ENCODE results near the gene RCAN2. TPM values are rescaled to one million over a fixed set of nuclear protein-coding genes. Genes with fewer than 3 reads are reported as not detected.

The RCAN2 gene
- total and polyA plus RNA-seq, 2 donors = 2.0 to 5.9 TPM

- no peak overlapping the region for H3K4me3 ChIP-seq (ENCODE audit: low read length in 2 of 2)
- no peaks in the 10 kb centered on the region for H3K36me3 ChIP-seq (ENCODE audit: control insufficient read depth in 2 of 2, insufficient read depth in 2 of 2, low read length in 1 of 2)
- DNase-seq (ENCODE audit: low read depth in 6 of 9, low spot score in 9 of 9) = no peak
- H3K27ac ChIP-seq (ENCODE audit: low read depth in 1 of 2, low read length in 1 of 2) = no peak overlapping the region
- WGBS = 97% methylated on average over 29 of the region's 29 CpGs
- H3K4me1 ChIP-seq (ENCODE audit: control insufficient read depth in 2 of 2, insufficient read depth in 2 of 2, low read length in 2 of 2) = no peaks in the 10 kb centered on the region
- no peaks in the 10 kb centered on the region for H3K27me3 ChIP-seq (ENCODE audit: control insufficient read depth in 2 of 2, insufficient read depth in 1 of 2, low read length in 1 of 2)
- no peaks in the 10 kb centered on the region for H3K9me3 ChIP-seq (ENCODE audit: control insufficient read depth in 2 of 2, insufficient read depth in 1 of 2, low read length in 1 of 2)
Measured at GRCh38 chr6:46204880-46205650, 286.2 kb downstream of the RCAN2 start.

GRCh38 chr6:46203391-46204177 is 287.7 kb downstream of the RCAN2 start:
- WGBS = over 99% methylated on average over 2 of the region's 2 CpGs
- no peaks in the 10 kb centered on the region for H3K27me3 ChIP-seq (ENCODE audit: control insufficient read depth in 2 of 2, insufficient read depth in 1 of 2, low read length in 1 of 2)
- no peaks in the 10 kb centered on the region for H3K4me1 ChIP-seq (ENCODE audit: control insufficient read depth in 2 of 2, insufficient read depth in 2 of 2, low read length in 2 of 2)
- no peak overlapping the region for H3K27ac ChIP-seq (ENCODE audit: low read depth in 1 of 2, low read length in 1 of 2)
- no peaks in the 10 kb centered on the region for H3K36me3 ChIP-seq (ENCODE audit: control insufficient read depth in 2 of 2, insufficient read depth in 2 of 2, low read length in 1 of 2)
- DNase-seq (ENCODE audit: low read depth in 6 of 9, low spot score in 9 of 9) = no peak
- H3K9me3 ChIP-seq (ENCODE audit: control insufficient read depth in 2 of 2, insufficient read depth in 1 of 2, low read length in 1 of 2) = no peaks in the 10 kb centered on the region
- H3K4me3 ChIP-seq (ENCODE audit: low read length in 2 of 2) = no peak overlapping the region

- 94% methylated on average over 4 of the region's 4 CpGs for WGBS
- no peaks in the 10 kb centered on the region for H3K9me3 ChIP-seq (ENCODE audit: control insufficient read depth in 2 of 2, insufficient read depth in 1 of 2, low read length in 1 of 2)
- DNase-seq (ENCODE audit: low read depth in 6 of 9, low spot score in 9 of 9) = no peak
- H3K27me3 ChIP-seq (ENCODE audit: control insufficient read depth in 2 of 2, insufficient read depth in 1 of 2, low read length in 1 of 2) = no peaks in the 10 kb centered on the region
- H3K27ac ChIP-seq (ENCODE audit: low read depth in 1 of 2, low read length in 1 of 2) = no peak overlapping the region
- H3K4me1 ChIP-seq (ENCODE audit: control insufficient read depth in 2 of 2, insufficient read depth in 2 of 2, low read length in 2 of 2) = no peaks in the 10 kb centered on the region
- no peaks in the 10 kb centered on the region for H3K36me3 ChIP-seq (ENCODE audit: control insufficient read depth in 2 of 2, insufficient read depth in 2 of 2, low read length in 1 of 2)
- no peak overlapping the region for H3K4me3 ChIP-seq (ENCODE audit: low read length in 2 of 2)
Measured at GRCh38 chr6:46201702-46202101, 289.5 kb downstream of the RCAN2 start.

GRCh38 chr6:46199387-46199786 is 291.9 kb downstream of the RCAN2 start:
- H3K4me1 ChIP-seq (ENCODE audit: control insufficient read depth in 2 of 2, insufficient read depth in 2 of 2, low read length in 2 of 2) = no peaks in the 10 kb centered on the region
- H3K27me3 ChIP-seq (ENCODE audit: control insufficient read depth in 2 of 2, insufficient read depth in 1 of 2, low read length in 1 of 2) = no peaks in the 10 kb centered on the region
- DNase-seq (ENCODE audit: low read depth in 6 of 9, low spot score in 9 of 9) = no peak
- WGBS = 95% methylated on average over 5 of the region's 5 CpGs
- no peak overlapping the region for H3K4me3 ChIP-seq (ENCODE audit: low read length in 2 of 2)
- no peaks in the 10 kb centered on the region for H3K9me3 ChIP-seq (ENCODE audit: control insufficient read depth in 2 of 2, insufficient read depth in 1 of 2, low read length in 1 of 2)
- H3K36me3 ChIP-seq (ENCODE audit: control insufficient read depth in 2 of 2, insufficient read depth in 2 of 2, low read length in 1 of 2) = no peaks in the 10 kb centered on the region
- no peak overlapping the region for H3K27ac ChIP-seq (ENCODE audit: low read depth in 1 of 2, low read length in 1 of 2)

- Histone ChIP-seq H3K9me3 (ENCODE audit: control insufficient read depth in 2 of 2, insufficient read depth in 1 of 2, low read length in 1 of 2) (no peaks in the 10 kb centered on the region), H3K4me1 (ENCODE audit: control insufficient read depth in 2 of 2, insufficient read depth in 2 of 2, low read length in 2 of 2) (no peaks in the 10 kb centered on the region), H3K4me3 (ENCODE audit: low read length in 2 of 2) (no peak overlapping the region), H3K36me3 (ENCODE audit: control insufficient read depth in 2 of 2, insufficient read depth in 2 of 2, low read length in 1 of 2) (no peaks in the 10 kb centered on the region), H3K27ac (ENCODE audit: low read depth in 1 of 2, low read length in 1 of 2) (no peak overlapping the region), H3K27me3 (ENCODE audit: control insufficient read depth in 2 of 2, insufficient read depth in 1 of 2, low read length in 1 of 2) (no peaks in the 10 kb centered on the region)
- WGBS = 96% methylated on average over 1 of the region's 1 CpG
- DNase-seq (ENCODE audit: low read depth in 6 of 9, low spot score in 9 of 9) = no peak
Measured at GRCh38 chr6:46191961-46192360, 299.3 kb downstream of the RCAN2 start.

GRCh38 chr6:46190889-46191288 is 300.4 kb downstream of the RCAN2 start:
- DNase-seq (ENCODE audit: low read depth in 6 of 9, low spot score in 9 of 9) = no peak
- no peak overlapping the region for H3K27ac ChIP-seq (ENCODE audit: low read depth in 1 of 2, low read length in 1 of 2)
- no peak overlapping the region for H3K4me3 ChIP-seq (ENCODE audit: low read length in 2 of 2)
- H3K4me1 ChIP-seq (ENCODE audit: control insufficient read depth in 2 of 2, insufficient read depth in 2 of 2, low read length in 2 of 2) = no peaks in the 10 kb centered on the region
- no peaks in the 10 kb centered on the region for H3K27me3 ChIP-seq (ENCODE audit: control insufficient read depth in 2 of 2, insufficient read depth in 1 of 2, low read length in 1 of 2)
- no peaks in the 10 kb centered on the region for H3K9me3 ChIP-seq (ENCODE audit: control insufficient read depth in 2 of 2, insufficient read depth in 1 of 2, low read length in 1 of 2)
- no peaks in the 10 kb centered on the region for H3K36me3 ChIP-seq (ENCODE audit: control insufficient read depth in 2 of 2, insufficient read depth in 2 of 2, low read length in 1 of 2)
- 95% methylated on average over 4 of the region's 4 CpGs for WGBS

GRCh38 chr6:46189726-46190125 is 301.5 kb downstream of the RCAN2 start:
- Histone ChIP-seq H3K36me3 (ENCODE audit: control insufficient read depth in 2 of 2, insufficient read depth in 2 of 2, low read length in 1 of 2) (no peaks in the 10 kb centered on the region), H3K4me3 (ENCODE audit: low read length in 2 of 2) (no peak overlapping the region), H3K9me3 (ENCODE audit: control insufficient read depth in 2 of 2, insufficient read depth in 1 of 2, low read length in 1 of 2) (no peaks in the 10 kb centered on the region), H3K4me1 (ENCODE audit: control insufficient read depth in 2 of 2, insufficient read depth in 2 of 2, low read length in 2 of 2) (no peaks in the 10 kb centered on the region), H3K27me3 (ENCODE audit: control insufficient read depth in 2 of 2, insufficient read depth in 1 of 2, low read length in 1 of 2) (no peaks in the 10 kb centered on the region), H3K27ac (ENCODE audit: low read depth in 1 of 2, low read length in 1 of 2) (no peak overlapping the region)
- 98% methylated on average over 4 of the region's 4 CpGs for WGBS
- DNase-seq (ENCODE audit: low read depth in 6 of 9, low spot score in 9 of 9) = no peak

- 95% methylated on average over 1 of the region's 1 CpG for WGBS
- no peak for DNase-seq (ENCODE audit: low read depth in 6 of 9, low spot score in 9 of 9)
- Histone ChIP-seq H3K27ac (ENCODE audit: low read depth in 1 of 2, low read length in 1 of 2) (no peak overlapping the region), H3K27me3 (ENCODE audit: control insufficient read depth in 2 of 2, insufficient read depth in 1 of 2, low read length in 1 of 2) (no peaks in the 10 kb centered on the region), H3K4me1 (ENCODE audit: control insufficient read depth in 2 of 2, insufficient read depth in 2 of 2, low read length in 2 of 2) (no peaks in the 10 kb centered on the region), H3K4me3 (ENCODE audit: low read length in 2 of 2) (no peak overlapping the region), H3K36me3 (ENCODE audit: control insufficient read depth in 2 of 2, insufficient read depth in 2 of 2, low read length in 1 of 2) (no peaks in the 10 kb centered on the region), H3K9me3 (ENCODE audit: control insufficient read depth in 2 of 2, insufficient read depth in 1 of 2, low read length in 1 of 2) (no peaks in the 10 kb centered on the region)
Measured at GRCh38 chr6:46186583-46186982, 304.7 kb downstream of the RCAN2 start.

- 96% methylated on average over 4 of the region's 4 CpGs for WGBS
- DNase-seq (ENCODE audit: low read depth in 6 of 9, low spot score in 9 of 9) = no peak
- Histone ChIP-seq H3K27ac (ENCODE audit: low read depth in 1 of 2, low read length in 1 of 2) (no peak overlapping the region), H3K27me3 (ENCODE audit: control insufficient read depth in 2 of 2, insufficient read depth in 1 of 2, low read length in 1 of 2) (no peaks in the 10 kb centered on the region), H3K4me3 (ENCODE audit: low read length in 2 of 2) (no peak overlapping the region), H3K4me1 (ENCODE audit: control insufficient read depth in 2 of 2, insufficient read depth in 2 of 2, low read length in 2 of 2) (no peaks in the 10 kb centered on the region), H3K9me3 (ENCODE audit: control insufficient read depth in 2 of 2, insufficient read depth in 1 of 2, low read length in 1 of 2) (no peaks in the 10 kb centered on the region), H3K36me3 (ENCODE audit: control insufficient read depth in 2 of 2, insufficient read depth in 2 of 2, low read length in 1 of 2) (no peaks in the 10 kb centered on the region)
Measured at GRCh38 chr6:46184114-46184513, 307.1 kb downstream of the RCAN2 start.
